Aorta (tissue), 5 donors: Measurements from ENCODE around the gene SPDYE1. TPM values are rescaled to one million over a fixed set of nuclear protein-coding genes. Genes with fewer than 3 reads are reported as not detected.
"Not testable (repeated sequence)": the region's sequence is repeated elsewhere in the genome, so short reads cannot be mapped to it uniquely, and the experiment has no call there.

ENCODE experiments used
- ATAC-seq: fragments of 200-7000 bp; cut with Tn5 transposase; one replicate; pipeline ENCODE4 v1.9.1; 2022; ENCODE audit warnings: moderate library complexity; ENCODE audit not compliant: low FRiP score
- DNase-seq, 2 donors: peaks; one replicate each; pipeline ENCODE4 v3.0.0-alpha.2; 2020
- H3K27ac ChIP-seq, 2 donors: one replicate each; pipeline ENCODE4 v1.5.1; 2013; ENCODE audit warnings: low read length in 2 of 2, mild to moderate bottlenecking in 2 of 2, moderate library complexity in 2 of 2, control low read depth in 1 of 2, inconsistent platforms in 1 of 2, low read depth in 1 of 2
- H3K27me3 ChIP-seq, 2 donors: one replicate each; pipeline ENCODE4 v1.6.1; 2013; ENCODE audit warnings: control low read depth in 1 of 2, low read length in 1 of 2, mild to moderate bottlenecking in 1 of 2, moderate library complexity in 1 of 2; ENCODE audit not compliant: insufficient read depth in 2 of 2, control insufficient read depth in 1 of 2
- H3K36me3 ChIP-seq, 2 donors: one replicate each; pipeline ENCODE4 v1.6.1; 2013; ENCODE audit warnings: control low read depth in 1 of 2, low read length in 1 of 2, mild to moderate bottlenecking in 1 of 2; ENCODE audit not compliant: insufficient read depth in 2 of 2, control insufficient read depth in 1 of 2
- H3K4me1 ChIP-seq, 2 donors: one replicate each; pipeline ENCODE4 v1.6.1; 2013; ENCODE audit warnings: low read length in 2 of 2, control low read depth in 1 of 2, mild to moderate bottlenecking in 1 of 2, moderate library complexity in 1 of 2; ENCODE audit not compliant: insufficient read depth in 2 of 2, control insufficient read depth in 1 of 2
- H3K4me3 ChIP-seq, 2 donors: one replicate each; pipeline ENCODE4 v1.5.1; 2013; ENCODE audit warnings: low read length in 2 of 2, control low read depth in 1 of 2, mild to moderate bottlenecking in 1 of 2
- H3K9me3 ChIP-seq: one replicate; pipeline ENCODE4 v1.6.1; 2013; ENCODE audit warnings: mild to moderate bottlenecking, low read length; ENCODE audit not compliant: control insufficient read depth
- WGBS, 2 donors: extraction: QIAGEN DNeasy Blood & Tissue Kit; methylation state at CpG; one replicate each; pipeline ENCODE4 v1.1.7; 2013; 5-methylcytosine and 5-hydroxymethylcytosine counted together
- intact Hi-C, 2 donors: fragments of 100-400 bp; cut with DNase I; formaldehyde crosslinking; loops; one replicate each; pipeline versions ENCODE4 v1.14.2 to v1.15.0; 2022
- polyA plus RNA-seq, 2 donors: library from polyadenylated mRNA; stranded (reverse); fragments of 200-250 nt; gene quantifications; one replicate each; pipeline ENCODE4 v1.2.3, GENCODE V29; 2013
- total RNA-seq, 2 donors: library from RNA; stranded (reverse); fragmentation: NEBNext Ultra II Directional; extraction: Animal tissue kit (Norgen Biotek cat#: 25700); gene quantifications; one replicate each; pipeline ENCODE4 v1.2.1, GENCODE V29; 2021
- donor health status: healthy with polysubstance abuse.
- donor health status: Bipolar disorder and iron deficiency.
- donor health status: DM: no; HTN: no; CAD: no.
- donor health status: DM: no; HTN: no; CAD: no.
- donor health status: DM: yes; HTN: yes; CAD: no.

Gene SPDYE1
- total and polyA plus RNA-seq, 4 donors = 0.05 TPM; not detected in 3

DNA sequence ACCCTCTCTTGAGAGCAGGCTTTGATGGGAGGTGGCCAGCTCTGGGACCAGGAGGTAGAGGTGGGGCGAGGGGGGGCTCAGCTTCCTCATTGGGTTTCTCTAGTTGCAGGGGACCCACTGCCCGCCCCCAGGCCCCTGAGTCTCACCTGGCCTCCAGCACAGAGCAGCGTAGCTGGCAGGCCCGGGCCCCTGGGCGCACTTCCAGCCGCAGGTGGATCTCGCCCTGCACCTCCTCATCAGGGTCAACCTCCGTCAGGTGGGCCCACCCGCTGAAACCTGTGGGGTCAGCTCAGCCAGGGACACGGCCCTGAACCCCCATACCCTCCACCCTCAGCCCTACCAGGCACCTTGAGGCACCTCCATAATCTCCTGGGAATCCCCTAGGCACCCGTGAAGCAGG lies 28.1 kb upstream of the SPDYE1 start:
- H3K4me3 ChIP-seq, H3K9me3 ChIP-seq, H3K36me3 ChIP-seq, H3K27ac ChIP-seq, ATAC-seq, H3K27me3 ChIP-seq, DNase-seq, intact Hi-C loops, H3K4me1 ChIP-seq: not testable (repeated sequence)
- WGBS, 2 donors = 94 to 95% methylated on average over 9 to 11 of the region's 11 CpGs

DNA sequence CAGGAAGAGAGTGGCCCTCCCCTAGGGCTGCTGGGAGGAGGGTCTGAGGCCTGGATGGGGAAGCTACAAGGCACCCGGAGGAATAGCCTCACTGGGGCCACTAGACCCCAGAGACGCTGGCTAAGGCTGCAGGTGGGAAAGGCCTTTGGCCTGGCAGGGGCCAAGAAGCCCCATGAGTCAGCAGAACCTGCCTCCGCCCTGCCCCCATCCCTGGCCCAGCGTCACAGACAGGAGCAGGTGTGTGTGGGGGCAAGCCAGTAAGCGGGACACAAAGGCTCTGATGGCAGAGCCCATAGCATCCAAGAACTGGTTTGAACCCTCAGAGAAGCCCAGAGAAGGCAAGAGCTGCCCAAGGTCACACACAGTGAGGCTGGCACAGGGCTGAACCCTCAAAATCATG lies 27.0 kb upstream of the SPDYE1 start:
- WGBS, 2 donors = 94 to 96% methylated on average over 3 of the region's 5 CpGs

DNA sequence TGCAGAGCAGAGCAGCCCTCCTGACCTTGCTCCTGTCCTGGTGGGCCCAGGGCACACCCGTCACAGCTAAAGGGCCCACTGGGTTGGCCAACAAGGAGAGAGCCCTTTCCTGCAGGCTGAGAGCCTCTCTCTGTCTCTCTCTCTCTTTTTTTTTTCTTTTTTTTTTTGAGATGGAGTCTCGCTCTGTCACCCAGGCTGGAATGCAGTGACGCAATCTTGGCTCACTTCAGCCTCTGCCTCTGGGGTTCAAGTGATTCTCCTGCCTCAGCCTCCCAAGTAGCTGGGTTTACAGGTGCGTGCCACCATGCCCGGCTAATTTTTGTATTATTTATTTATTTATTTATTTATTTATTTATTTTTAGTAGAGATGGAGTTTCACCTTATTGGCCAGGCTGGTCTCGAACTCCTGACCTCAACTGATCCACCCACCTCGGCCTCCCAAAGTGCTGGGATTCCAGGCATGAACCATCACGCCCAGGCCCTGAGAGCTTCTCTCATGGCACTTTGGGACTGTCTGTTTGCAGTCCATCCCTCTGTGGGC lies 23.6 kb upstream of the SPDYE1 start:
- intact Hi-C loops, H3K4me3 ChIP-seq, H3K9me3 ChIP-seq, ATAC-seq, H3K27me3 ChIP-seq, H3K27ac ChIP-seq, H3K4me1 ChIP-seq, DNase-seq, H3K36me3 ChIP-seq: not testable (repeated sequence)
- 76 to 89% methylated on average over 6 to 7 of the region's 8 CpGs for WGBS, 2 donors

More for the DNA sequence above, 27.0 kb upstream of the SPDYE1 start:
- intact Hi-C loops, H3K4me1 ChIP-seq, H3K27me3 ChIP-seq, H3K9me3 ChIP-seq, H3K4me3 ChIP-seq, DNase-seq, H3K27ac ChIP-seq, ATAC-seq, H3K36me3 ChIP-seq: not testable (repeated sequence)

DNA sequence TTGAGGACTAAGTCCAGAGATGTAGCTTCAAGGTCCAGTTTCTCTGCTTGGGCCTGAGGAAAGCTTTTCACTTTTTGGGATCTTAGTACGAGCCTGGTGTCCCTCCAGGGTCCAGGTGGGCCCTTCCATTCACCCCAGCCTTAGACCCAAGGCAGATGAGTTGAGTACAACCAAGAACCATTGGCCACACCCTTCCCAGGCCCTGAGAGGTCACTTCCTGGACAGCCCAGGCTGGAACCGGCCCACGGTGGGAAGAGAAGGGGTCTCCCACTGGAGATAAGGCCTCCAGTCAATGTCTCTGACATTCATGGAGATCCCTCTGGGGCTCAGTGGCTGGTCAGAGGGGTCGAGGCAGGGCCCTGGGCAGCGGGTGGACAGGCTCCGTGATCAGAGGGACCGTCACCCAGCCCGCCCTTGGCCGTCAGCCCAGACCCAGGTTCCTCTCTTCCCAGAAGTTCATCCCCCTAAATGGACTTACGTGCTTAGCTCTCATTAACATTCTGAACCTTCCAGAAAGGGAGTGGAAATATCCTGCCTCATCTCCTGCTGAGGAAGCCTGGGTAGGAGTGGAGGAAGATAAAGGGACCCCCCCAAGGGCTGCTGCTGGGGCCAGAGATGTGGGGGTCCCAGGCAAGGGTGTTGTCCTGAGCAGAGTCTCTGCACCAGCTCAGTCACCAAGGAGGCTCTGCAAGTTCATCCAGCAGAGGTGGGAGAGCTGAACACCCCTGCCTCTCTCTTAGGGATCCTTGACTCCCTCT lies 22.8 kb upstream of the SPDYE1 start:
- intact Hi-C loops, H3K4me3 ChIP-seq, H3K36me3 ChIP-seq, DNase-seq, ATAC-seq, H3K9me3 ChIP-seq, H3K4me1 ChIP-seq, H3K27me3 ChIP-seq, H3K27ac ChIP-seq: not testable (repeated sequence)
- 94% methylated on average over 10 of the region's 10 CpGs for WGBS, 2 donors

DNA sequence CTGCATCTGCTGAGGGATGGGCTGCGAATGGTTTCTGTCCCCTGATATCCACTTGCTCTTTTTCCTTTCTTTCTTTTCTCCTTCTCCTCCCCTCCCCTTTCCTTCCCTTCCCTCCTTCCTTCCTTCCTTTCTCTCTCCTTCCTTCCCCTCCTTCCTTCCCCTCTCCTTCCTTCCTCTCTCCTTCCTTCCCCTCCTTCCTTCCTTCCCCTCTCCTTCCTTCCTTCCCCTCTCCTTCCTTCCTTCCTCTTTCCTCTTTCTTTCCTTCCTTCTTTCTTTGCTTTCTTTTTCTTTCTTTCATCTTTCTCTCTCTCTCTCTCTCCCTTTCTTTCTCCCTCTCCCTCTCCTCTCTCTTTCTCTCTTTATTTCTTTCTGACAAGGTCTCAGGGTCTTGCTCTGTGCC lies 20.2 kb upstream of the SPDYE1 start:
- WGBS, 2 donors = 85 to 100% methylated on average over 1 of the region's 1 CpG
- Histone ChIP-seq H3K27ac (no peak overlapping the region), H3K9me3 (no peaks in the 10 kb centered on the region), H3K4me1 (no peaks in the 10 kb centered on the region), H3K4me3 (no peak overlapping the region), H3K36me3 (no peaks in the 10 kb centered on the region), H3K27me3 (no peaks in the 10 kb centered on the region)
- ATAC-seq = no peak
- DNase-seq = no peak
- intact Hi-C loops = no loop called here

DNA sequence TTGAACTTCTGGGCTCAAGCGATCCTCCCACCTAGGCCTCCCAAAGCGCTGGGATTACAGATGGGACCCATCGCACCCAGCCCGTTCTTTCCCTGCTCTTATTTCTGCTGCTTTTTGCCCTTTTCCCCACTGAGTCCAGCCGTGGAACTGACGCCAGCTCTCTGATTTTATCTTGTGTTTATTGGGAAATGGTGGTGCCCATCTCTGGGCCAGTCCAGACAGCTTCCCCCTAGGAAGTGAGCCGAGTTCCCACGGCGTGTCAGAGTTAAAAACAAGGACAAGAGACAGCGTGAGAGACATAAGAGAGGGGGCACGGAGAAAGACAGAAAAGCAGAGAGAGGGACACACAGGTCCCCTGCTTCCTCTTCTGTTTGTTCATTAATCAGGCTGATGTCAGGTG lies 19.6 kb upstream of the SPDYE1 start:
- intact Hi-C loops, DNase-seq, ATAC-seq, H3K9me3 ChIP-seq, H3K36me3 ChIP-seq, H3K4me1 ChIP-seq, H3K27ac ChIP-seq, H3K4me3 ChIP-seq, H3K27me3 ChIP-seq: not testable (repeated sequence)
- WGBS, 2 donors = 87 to 91% methylated on average over 11 of the region's 11 CpGs

DNA sequence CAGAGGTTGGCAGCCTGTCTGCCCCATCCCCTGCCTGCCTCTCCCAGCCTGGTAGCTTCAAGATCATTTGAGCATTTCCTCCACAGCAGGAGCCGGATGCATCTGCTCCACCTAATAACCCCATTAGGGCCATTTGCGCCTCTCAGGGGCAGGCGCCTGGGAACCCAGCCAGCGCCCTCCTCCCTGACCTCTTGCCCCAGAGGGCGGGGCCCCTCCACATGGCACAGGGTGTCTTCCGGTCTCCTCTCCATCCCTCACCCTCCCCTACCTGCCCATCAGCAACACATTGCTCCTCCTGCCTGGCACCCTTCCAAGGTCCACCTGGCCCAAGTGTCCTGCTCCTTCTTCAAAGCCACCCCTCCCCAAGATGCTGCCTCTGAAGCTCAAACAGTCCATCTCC lies 14.8 kb upstream of the SPDYE1 start:
- H3K27me3 ChIP-seq, H3K9me3 ChIP-seq, intact Hi-C loops, DNase-seq, H3K27ac ChIP-seq, H3K4me3 ChIP-seq, H3K36me3 ChIP-seq, H3K4me1 ChIP-seq: not testable (repeated sequence)
- peak; percentile 5 for ATAC-seq
- WGBS, 2 donors = 74% methylated on average over 3 of the region's 6 CpGs; no CpG with 5 or more reads in 1 of the 2 donors

DNA sequence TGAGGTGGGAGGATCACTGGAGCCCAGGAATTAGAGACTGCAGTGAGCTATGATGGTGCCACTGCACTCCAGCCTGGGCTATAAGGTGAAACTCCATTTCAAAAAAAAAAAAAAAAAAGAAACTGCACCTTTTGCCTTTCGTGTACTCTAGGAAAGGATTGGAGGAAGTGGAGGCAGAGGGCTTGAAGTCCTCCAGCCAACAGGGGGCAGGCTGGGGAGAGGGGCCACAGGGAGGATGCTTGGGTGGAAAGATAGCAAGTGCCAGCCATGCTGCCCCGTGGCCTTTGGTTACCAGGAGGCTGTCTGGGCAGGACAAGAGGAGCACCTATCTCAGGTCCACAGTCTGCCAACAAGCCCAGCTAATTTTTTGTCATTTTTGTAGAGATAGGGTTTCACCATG lies 14.0 kb upstream of the SPDYE1 start:
- ATAC-seq = not testable (repeated sequence)

More for the DNA sequence above, 14.0 kb upstream of the SPDYE1 start:
- H3K27me3 ChIP-seq, intact Hi-C loops, H3K27ac ChIP-seq, DNase-seq, H3K9me3 ChIP-seq, H3K4me3 ChIP-seq, H3K4me1 ChIP-seq, H3K36me3 ChIP-seq: not testable (repeated sequence)
- WGBS, 2 donors = 64 to 78% methylated on average over 1 of the region's 2 CpGs
